NCI-H748 (cell line): Measurements from ENCODE around the gene GSTA2.
A peak's percentile ranks its signal among the peaks of the same experiment; 100 is the strongest.
"Not testable (repeated sequence)": the region's sequence is repeated elsewhere in the genome, so short reads cannot be mapped to it uniquely, and the experiment has no call there.

Source experiments
- DNase-seq: peaks from one replicate; lab custom pipeline; 2025; ENCODE audit not compliant: unreplicated experiment; lab: John Stamatoyannopoulos, UW

Gene GSTA2

GRCh38 chr6:52726193-52726542 is 37.1 kb downstream of the GSTA2 start:
- no peak for DNase-seq

GRCh38 chr6:52725535-52726192 is 37.6 kb downstream of the GSTA2 start:
- DNase-seq = peak; percentile 83

- no peak for DNase-seq
Observed at GRCh38 chr6:52725143-52725534, 38.1 kb downstream of the GSTA2 start.

- peak; percentile 78 for DNase-seq
Observed at GRCh38 chr6:52724406-52725121, 38.7 kb downstream of the GSTA2 start.

GRCh38 chr6:52724042-52724405 is 39.3 kb downstream of the GSTA2 start:
- no peak for DNase-seq

- no peak for DNase-seq
Observed at GRCh38 chr6:52720321-52720720, 43.0 kb downstream of the GSTA2 start.

GRCh38 chr6:52718550-52718949 is 44.7 kb downstream of the GSTA2 start:
- DNase-seq = peak; percentile 17

- DNase-seq = not testable (repeated sequence)
Observed at GRCh38 chr6:52714761-52715160, 48.5 kb downstream of the GSTA2 start.

- DNase-seq = no peak
Observed at GRCh38 chr6:52712136-52712535, 51.1 kb downstream of the GSTA2 start.

GRCh38 chr6:52707963-52708680 is 55.2 kb downstream of the GSTA2 start:
- DNase-seq = no peak

GRCh38 chr6:52706001-52706400 is 57.3 kb downstream of the GSTA2 start:
- DNase-seq = no peak

GRCh38 chr6:52704781-52705502 is 58.3 kb downstream of the GSTA2 start:
- DNase-seq = not testable (repeated sequence)

- no peak for DNase-seq
Observed at GRCh38 chr6:52704060-52704459, 59.2 kb downstream of the GSTA2 start.
